Measurements from ENCODE around the gene GPR143.

GPR143 gene

GRCh38 chrX:9765072-9765736 is 443 bp downstream of the GPR143 start:
- TF ChIP-seq FOXM1 (IDR thresholded peaks at IDR 0.05; ENCODE audit: borderline replicate concordance, low read depth) (no peak), ZBTB7A (IDR thresholded peaks at IDR 0.05; ENCODE audit: low read depth) (no peak), TCF12 (IDR thresholded peaks at IDR 0.05; ENCODE audit: low read depth) (no peak), TAF1 (IDR thresholded peaks at IDR 0.05; ENCODE audit: low read depth) (no peak), YY1 (IDR thresholded peaks at IDR 0.05; ENCODE audit: low read depth) (no peak), NFIC (IDR thresholded peaks at IDR 0.05) (no peak), RAD21 (IDR thresholded peaks at IDR 0.05; ENCODE audit: low read depth) (no peak), USF1 (IDR thresholded peaks at IDR 0.05) (no peak), EGR1 (IDR thresholded peaks at IDR 0.05) (no peak), MAX (IDR thresholded peaks at IDR 0.05) (no peak), EP300 (IDR thresholded peaks at IDR 0.05; ENCODE audit: borderline replicate concordance) (no peak), CEBPB (IDR thresholded peaks at IDR 0.05) (no peak), CREB1 (IDR thresholded peaks at IDR 0.05; ENCODE audit: low read depth) (no peak), TEAD4 (IDR thresholded peaks at IDR 0.05) (no peak), REST (IDR thresholded peaks at IDR 0.05; ENCODE audit: low read depth) (no peak)

GRCh38 chrX:9759337-9759736 is 6.3 kb downstream of the GPR143 start:
- TF ChIP-seq EP300 (IDR thresholded peaks at IDR 0.05; ENCODE audit: borderline replicate concordance) = no peak
- no peak for TF ChIP-seq RAD21 (IDR thresholded peaks at IDR 0.05; ENCODE audit: low read depth)
- no peak for TF ChIP-seq REST (IDR thresholded peaks at IDR 0.05; ENCODE audit: low read depth)
- TF ChIP-seq MAX (IDR thresholded peaks at IDR 0.05) = no peak
- no peak for TF ChIP-seq FOXM1 (IDR thresholded peaks at IDR 0.05; ENCODE audit: borderline replicate concordance, low read depth)
- no peak for TF ChIP-seq TEAD4 (IDR thresholded peaks at IDR 0.05)
- TF ChIP-seq TAF1 (IDR thresholded peaks at IDR 0.05; ENCODE audit: low read depth) = no peak
- TF ChIP-seq CEBPB (IDR thresholded peaks at IDR 0.05) = no peak
- no peak for TF ChIP-seq EGR1 (IDR thresholded peaks at IDR 0.05)
- TF ChIP-seq TCF12 (IDR thresholded peaks at IDR 0.05; ENCODE audit: low read depth) = no peak

- TF ChIP-seq MAX (IDR thresholded peaks at IDR 0.05) = no peak
- TF ChIP-seq FOXM1 (IDR thresholded peaks at IDR 0.05; ENCODE audit: borderline replicate concordance, low read depth) = no peak
Observed at GRCh38 chrX:9758021-9758638, 7.5 kb downstream of the GPR143 start.

- TF ChIP-seq NFIC (IDR thresholded peaks at IDR 0.05) = no peak
- TF ChIP-seq CREB1 (IDR thresholded peaks at IDR 0.05; ENCODE audit: low read depth) = no peak
- no peak for TF ChIP-seq ZBTB7A (IDR thresholded peaks at IDR 0.05; ENCODE audit: low read depth)
- no peak for TF ChIP-seq TAF1 (IDR thresholded peaks at IDR 0.05; ENCODE audit: low read depth)
- TF ChIP-seq EGR1 (IDR thresholded peaks at IDR 0.05) = no peak
- no peak for TF ChIP-seq MAX (IDR thresholded peaks at IDR 0.05)
- TF ChIP-seq TCF12 (IDR thresholded peaks at IDR 0.05; ENCODE audit: low read depth) = no peak
- no peak for TF ChIP-seq RAD21 (IDR thresholded peaks at IDR 0.05; ENCODE audit: low read depth)
- TF ChIP-seq EP300 (IDR thresholded peaks at IDR 0.05; ENCODE audit: borderline replicate concordance) = no peak
- no peak for TF ChIP-seq CEBPB (IDR thresholded peaks at IDR 0.05)
- TF ChIP-seq TEAD4 (IDR thresholded peaks at IDR 0.05) = no peak
- TF ChIP-seq FOXM1 (IDR thresholded peaks at IDR 0.05; ENCODE audit: borderline replicate concordance, low read depth) = no peak
Observed at GRCh38 chrX:9757366-9757765, 8.3 kb downstream of the GPR143 start.

GRCh38 chrX:9749146-9749692 is 16.4 kb downstream of the GPR143 start:
- no peak for TF ChIP-seq ZBTB7A (IDR thresholded peaks at IDR 0.05; ENCODE audit: low read depth)
- TF ChIP-seq CEBPB (IDR thresholded peaks at IDR 0.05) = no peak
- no peak for TF ChIP-seq TEAD4 (IDR thresholded peaks at IDR 0.05)
- no peak for TF ChIP-seq CREB1 (IDR thresholded peaks at IDR 0.05; ENCODE audit: low read depth)
- TF ChIP-seq USF1 (IDR thresholded peaks at IDR 0.05) = no peak
- no peak for TF ChIP-seq RAD21 (IDR thresholded peaks at IDR 0.05; ENCODE audit: low read depth)
- no peak for TF ChIP-seq MAX (IDR thresholded peaks at IDR 0.05)
